Forelimb muscle (tissue), 1 donor: ENCODE results near the gene KRTAP5-5. TPM values are rescaled to one million over a fixed set of nuclear protein-coding genes. Genes with fewer than 3 reads are reported as not detected.
"Not testable (repeated sequence)": the region's sequence is repeated elsewhere in the genome, so short reads cannot be mapped to it uniquely, and the experiment has no call there.

Experiments
- DNase-seq: peaks from one replicate; pipeline ENCODE4 v3.0.0-alpha.2; 2013; ENCODE audit warnings: low read depth
- polyA plus RNA-seq: library from polyadenylated mRNA; unstranded; fragments of 120-200 nt; gene quantifications from one replicate; pipeline ENCODE4 v1.2.1, GENCODE V29; 2013; ENCODE audit not compliant: insufficient read length

KRTAP5-5 gene
- polyA plus RNA-seq, 1 donor = not detected

DNA sequence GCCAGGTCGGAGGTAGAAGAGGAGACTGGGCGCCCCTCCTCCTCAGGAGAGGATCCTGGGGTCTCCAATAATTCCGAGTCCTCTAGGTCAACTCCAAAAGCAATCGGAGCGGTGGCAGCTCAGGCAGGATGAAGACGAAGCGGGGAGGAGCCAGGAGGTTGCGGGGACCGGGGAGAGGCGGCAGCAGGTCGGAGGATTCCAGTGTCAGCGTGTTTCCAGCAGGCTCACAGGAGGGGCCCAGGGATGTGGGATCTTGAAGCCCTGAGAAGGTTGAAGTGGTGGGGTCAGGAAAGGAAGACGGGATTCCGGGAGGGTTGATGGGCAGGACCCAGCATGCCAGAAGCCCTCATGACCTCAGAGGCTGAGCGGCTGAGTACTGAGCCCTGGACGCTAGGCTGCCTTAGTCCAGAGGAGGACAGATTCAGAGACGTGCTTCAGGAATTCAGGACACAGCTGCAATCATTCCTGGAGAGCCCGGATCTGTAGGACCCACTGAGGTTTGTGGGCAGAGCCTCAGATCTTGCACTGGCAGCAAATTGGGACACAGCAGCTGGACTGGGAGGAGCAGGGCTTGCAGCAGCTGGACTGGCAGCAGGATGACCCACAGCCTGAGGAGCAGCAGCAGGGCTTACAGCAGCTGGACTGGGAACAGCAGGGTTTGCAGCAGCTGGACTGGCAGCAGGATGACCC lies 22.3 kb upstream of the KRTAP5-5 start:
- not testable (repeated sequence) for DNase-seq

DNA sequence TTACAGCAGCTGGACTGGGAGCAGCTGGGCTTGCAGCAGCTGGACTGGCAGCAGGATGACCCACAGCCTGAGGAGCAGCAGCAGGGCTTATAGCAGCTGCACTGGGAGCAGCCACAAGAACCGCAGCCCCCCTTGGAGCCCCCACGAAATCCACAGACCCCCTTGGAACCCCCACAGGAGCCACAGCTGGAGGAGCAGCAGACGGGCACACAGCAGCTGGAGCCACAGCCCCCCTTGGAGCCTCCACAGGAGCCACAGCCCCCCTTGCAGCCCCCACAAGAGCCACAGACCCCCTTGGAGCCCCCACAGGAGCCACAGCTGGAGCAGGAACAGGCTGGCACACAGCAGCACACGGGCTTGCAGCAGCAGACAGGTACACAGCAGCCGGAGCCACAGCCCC lies 21.7 kb upstream of the KRTAP5-5 start:
- not testable (repeated sequence) for DNase-seq

DNA sequence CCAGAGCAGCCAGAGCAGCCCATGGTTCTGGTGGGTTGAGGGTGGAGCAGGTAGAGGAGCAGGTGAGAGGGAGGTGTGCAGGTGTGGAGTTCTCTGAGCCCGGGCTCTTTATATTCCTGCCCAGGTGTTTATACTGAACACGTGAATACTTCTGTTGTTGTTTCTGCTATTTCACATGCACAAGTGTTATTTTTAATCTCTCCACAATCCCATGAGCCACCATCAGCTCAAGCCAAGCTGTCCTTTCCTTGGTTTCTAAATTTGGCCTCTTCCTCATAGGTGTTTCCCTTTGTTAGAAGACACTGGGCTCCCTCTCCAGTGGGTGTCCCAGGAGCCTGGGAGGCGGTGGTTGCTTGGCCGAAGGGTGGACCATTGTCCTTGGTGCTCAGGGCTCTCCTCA lies 21.2 kb upstream of the KRTAP5-5 start, which contains the start of gene KRTAP5-3:
TSS of gene KRTAP5-3 (minus strand) at position 101 of the 400 bp plus-strand sequence. CDS start at position 23, 78 bp downstream.
- DNase-seq = no peak

DNA sequence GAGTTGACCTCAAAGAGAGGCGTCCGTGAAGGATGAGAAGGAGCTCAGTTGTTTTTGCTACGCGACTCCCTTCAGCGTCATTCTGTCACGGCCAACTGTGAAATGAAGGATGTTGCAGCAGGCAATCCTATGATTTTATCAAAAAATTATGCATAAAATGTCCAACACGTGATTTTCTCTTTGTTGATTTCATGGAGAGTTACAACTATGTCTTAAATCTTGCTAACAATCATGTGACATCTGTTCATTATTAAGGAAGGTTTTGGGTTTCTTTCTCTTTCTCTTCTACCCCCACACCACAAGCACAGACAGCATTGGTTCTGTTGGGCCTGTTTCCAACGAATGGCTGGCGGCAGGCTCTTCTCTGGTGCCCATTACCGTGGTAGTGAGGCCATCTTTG lies 11.3 kb upstream of the KRTAP5-5 start:
- no peak for DNase-seq

DNA sequence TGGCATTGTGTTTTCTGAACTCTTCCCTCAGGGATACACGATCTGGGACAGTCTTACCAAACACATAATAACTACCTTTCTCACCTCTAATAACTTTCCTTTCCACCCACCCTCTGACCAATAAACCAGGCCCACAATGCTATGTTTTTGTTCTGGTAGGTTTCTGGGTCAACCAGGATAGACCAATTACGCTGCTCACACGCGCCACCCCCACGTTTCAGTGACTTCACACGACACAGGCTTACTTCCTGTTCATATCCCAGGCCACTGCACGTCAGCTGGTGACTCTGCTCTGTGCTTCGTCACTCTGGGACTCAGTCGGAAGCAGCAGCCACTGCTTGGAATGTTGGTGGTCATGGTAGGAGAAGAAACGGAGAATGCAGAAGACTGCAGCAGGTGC lies 10.1 kb upstream of the KRTAP5-5 start:
- no peak for DNase-seq

DNA sequence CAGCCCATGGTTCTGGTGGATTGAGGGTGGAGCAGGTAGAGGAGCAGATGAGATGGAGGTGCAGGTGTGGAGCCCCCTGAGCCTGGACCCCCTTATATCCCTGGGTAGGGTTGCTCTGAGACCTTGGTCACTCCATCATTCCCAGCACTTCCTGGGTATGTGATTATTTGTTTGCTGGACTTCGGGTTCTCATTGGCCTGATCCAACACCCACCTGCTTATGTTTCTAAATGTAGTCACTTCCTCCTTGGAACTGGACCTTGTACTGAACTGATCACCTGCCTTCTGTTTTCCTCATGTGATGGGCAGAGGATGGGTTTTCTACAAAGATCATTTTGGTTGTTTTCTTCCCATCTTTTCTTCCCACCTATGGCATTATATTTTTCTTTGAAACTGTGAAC lies 7.5 kb upstream of the KRTAP5-5 start, which contains the start of gene KRTAP5-4:
TSS of gene KRTAP5-4 (minus strand) at position 53 of the 400 bp plus-strand sequence. CDS start at position 8, 45 bp downstream.
- DNase-seq = no peak

DNA sequence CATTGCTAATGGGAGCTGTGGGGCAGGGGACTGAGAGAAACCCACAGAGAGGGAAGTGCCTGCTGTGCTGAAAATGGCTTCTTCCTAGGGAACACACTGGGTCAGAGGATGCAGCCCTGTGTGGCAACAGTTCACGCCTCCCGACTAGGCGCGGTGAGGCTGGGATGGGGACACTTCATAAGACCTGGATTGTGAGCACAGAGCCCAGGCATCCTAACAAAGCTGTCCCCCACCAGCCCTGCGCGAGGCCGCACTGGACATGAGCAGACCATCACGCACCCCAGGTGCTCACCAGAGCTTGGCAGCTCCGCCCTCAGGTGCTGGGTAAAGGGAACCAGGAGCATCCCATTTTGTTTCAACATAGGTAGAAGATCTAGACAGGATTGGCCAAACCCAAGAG lies 5.9 kb upstream of the KRTAP5-5 start:
- DNase-seq = no peak

DNA sequence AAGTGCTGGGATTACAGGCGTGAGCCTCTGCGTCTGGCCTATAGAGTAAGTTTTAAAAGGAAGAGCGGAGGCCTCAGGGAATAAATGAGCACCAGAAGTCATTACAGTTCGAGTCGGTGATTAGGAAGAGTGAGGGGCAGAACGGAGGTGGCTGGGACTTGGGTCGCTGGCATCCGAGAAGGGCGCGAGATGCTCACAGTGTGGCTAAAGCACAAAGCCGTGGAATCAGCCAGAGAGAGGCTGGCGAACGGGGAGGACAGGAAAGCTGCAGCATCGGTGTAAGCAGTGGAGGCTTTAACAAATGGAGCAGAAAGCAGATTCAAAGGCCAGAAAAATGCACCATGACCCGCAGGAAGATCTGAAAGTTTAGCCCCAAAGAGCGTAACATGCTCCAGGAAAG lies 5.0 kb upstream of the KRTAP5-5 start:
- no peak for DNase-seq

DNA sequence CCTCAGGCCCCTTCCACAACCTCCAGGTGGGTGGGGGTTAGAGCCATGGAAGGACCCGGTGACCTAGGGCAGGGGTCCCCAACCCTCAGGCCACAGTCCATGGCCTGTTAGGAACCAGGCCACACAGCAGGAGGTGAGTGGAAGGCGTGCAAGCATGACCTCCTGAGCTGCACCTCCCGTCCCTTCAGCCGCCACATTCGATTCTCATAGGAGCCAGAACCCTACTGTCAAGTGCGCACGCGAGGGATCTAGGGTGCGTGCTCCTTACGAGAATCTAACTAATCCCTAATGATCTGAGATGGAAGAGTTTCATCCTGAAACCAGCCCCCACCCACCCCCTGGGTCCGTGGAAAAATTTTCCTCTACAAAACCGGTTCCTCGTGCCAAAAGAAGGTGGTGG lies 4.0 kb upstream of the KRTAP5-5 start:
- DNase-seq = no peak

DNA sequence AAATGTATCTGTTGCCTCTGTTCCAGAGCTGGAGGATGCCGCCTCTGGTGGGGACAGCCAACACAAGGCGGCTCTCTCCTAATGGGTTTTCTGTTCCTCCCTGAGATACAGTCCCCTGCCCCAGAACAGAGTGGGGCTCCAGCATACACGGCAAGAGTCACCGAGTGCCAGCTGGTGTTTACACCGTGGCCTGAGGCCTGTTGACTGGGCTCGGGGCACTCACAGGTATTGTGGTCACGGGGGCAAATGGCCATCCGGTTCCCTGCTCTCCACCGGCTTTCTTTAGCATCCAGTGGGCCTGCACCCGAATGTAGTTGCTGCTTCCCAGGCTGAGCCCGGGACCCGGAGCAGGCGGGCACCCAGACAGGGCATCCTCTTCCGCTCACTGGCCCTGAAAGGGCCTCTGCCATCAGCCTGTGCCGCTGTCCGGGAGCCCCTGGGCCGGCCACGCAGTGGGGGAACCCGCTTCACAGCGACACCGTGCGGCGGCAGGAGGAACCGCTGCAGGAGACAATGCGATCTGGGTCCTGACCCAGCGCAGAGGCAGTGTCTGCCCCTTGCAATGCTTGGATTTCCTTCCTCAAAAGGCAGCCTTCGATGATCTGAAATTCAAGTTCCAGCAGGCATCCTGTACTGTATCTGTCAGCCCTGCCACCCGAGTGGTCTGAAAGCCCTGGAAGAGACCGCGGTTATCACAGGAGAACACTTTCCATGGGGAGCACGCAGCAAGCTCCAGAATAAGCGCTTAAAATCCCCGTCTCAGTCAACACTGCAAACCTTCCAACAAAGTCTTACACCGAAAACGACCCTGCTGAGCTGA lies 859 bp upstream of the KRTAP5-5 start:
- DNase-seq = no peak

DNA sequence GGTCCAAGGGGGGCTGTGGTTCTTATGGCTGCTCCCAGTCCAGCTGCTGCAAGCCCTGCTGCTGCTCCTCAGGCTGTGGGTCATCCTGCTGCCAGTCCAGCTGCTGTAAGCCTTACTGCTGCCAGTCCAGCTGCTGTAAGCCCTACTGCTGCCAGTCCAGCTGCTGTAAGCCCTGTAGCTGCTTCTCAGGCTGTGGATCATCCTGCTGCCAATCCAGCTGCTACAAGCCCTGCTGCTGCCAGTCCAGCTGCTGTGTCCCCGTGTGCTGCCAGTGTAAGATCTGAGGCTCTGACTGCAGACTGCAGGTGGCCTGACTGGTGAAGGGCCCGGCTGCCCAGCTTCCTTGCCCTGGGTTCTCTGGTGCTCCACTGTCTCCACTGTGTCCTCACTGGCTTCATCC lies 696 bp downstream of the KRTAP5-5 start:
- DNase-seq = no peak

DNA sequence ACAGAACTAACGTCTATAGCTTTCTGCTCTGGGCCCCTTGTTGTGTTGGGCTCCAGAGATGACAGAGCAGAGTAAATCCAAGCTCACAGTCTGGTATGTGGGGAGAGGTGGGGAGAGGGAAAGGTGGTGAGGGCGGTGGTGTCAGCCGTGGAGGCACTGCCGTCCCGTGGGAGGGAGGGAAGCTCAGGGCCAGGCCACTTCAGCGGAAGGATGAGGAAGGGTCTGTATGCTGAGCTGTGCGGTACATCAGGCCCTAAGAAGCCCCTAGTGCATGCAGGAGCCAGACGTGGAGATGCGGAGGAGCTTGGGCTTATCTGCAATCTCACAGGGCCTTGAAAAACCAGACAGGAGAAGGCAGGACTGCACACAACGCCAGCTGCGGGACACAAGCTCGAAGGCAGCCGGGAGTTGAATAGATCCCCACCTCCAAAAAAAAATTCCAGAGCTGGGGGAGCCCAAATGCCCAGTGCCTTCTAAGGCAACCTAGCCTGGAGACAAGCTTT lies 1.5 kb downstream of the KRTAP5-5 start:
- DNase-seq = no peak

DNA sequence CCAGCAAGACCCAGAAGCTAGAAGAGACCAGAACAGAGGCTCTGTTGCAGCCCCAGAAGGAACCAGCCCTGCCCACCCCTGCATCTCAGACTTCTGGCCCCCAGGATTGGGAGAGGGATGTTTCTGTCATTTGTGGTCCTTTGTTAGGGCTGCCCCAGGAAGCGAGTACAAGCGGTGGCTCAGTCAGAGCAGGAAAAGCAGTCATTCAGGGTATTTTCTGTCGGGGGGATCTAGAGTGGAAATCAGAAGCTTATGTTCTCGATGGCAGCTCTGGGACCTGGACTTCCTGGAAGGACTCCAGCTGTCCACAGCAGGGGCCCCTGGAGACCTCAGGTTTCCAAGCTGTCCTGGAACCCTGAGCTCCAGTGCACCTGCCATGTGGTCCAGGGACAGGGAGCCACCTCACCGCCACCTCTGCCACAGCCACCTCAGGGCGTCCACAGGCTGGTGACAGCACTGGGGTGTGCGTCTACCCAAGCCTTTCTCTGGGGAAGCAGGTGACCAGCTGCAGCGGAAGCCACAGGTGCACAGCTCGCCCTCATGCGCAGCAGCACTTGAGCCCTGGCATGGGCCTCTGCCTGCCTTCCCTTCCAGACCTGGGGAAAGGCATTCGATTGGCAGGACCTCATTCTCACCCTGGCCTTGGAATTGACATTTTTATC lies 2.6 kb downstream of the KRTAP5-5 start:
- DNase-seq = no peak

DNA sequence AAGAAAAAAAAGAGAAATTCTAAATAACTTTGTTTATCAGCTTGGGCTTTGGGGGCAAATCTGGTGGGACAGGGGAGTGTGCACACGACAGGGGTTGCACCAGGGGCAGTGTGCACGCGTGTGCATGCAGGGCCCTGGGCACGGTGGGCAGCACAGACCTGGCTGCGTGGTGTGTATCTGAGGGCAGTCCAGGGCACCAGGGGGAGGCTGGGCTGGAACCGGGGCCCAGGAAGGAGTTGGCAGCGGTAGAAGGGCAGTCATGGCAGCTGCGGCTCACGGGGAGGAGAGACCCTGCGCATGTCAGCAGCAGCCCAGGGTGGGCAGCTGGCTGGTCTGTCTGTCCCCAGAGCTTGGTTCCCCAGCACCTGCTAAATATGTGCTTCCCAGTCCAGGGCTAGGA lies 4.3 kb downstream of the KRTAP5-5 start:
- no peak for DNase-seq

DNA sequence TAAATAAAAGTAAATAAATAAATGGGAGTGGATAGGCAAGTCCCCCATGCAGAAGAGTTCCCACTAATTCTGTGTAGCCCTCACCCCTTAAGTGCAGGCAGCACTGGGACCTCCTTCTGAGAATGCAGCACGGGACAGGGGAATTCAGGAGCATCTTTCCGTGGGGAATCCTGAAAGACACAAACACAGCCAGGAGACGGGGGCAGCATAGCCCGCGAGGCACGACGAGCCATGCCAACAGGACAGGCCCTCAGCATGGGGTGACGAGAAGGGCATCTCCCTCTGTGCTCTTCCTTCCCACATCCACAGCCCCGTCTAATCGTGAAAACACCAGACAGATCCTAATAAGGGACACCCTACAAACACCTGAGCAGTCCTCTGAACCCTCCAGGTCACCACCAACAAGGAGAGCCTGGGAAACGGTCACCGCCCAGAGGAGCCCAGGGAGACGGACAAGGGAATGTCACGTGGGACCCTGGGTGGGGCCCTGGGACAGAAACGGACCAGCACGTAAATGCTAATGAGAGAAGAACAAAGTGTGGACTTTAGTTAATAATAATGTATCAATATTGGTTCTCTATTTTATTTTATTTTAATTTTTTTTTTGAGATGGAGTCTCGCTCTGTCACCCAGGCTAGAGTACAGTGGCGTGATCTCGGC lies 6.8 kb downstream of the KRTAP5-5 start:
- no peak for DNase-seq

DNA sequence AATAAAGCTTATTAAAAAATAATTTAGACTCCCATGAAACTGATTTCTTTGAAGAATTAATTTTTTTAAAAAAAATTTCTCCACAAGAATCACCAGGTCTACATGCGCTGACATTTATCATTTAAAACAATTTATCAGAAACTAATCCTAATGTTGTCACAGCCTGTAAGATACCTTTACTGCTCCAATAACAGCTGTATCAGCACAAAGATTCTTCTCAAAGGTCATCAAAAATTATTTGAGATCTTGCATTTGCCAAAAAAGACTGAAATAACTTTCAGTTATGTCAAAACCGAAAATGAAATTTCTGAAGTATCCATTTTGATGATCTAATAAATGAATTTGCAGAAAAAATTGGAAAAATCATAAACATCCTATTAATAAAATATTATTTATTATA lies 8.1 kb downstream of the KRTAP5-5 start:
- DNase-seq = no peak

DNA sequence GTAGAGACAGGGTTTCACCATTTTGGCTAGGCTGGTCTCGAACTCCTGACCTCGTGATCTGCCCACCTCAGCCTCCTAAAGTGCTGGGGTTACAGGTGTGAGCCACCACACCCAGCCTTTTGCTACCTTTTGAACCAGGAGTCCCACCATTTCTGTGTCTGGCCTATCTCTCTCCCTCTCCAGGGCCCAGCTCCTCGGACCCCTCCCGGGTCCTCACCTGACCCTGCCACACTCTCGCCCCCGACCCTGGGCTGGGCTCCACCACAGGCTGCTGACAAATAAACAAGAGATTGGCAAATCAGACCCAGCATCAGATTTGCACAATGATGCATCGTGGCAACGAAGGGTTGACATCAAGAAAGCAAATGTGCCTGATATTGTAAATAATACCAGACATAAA lies 8.8 kb downstream of the KRTAP5-5 start:
- no peak for DNase-seq

DNA sequence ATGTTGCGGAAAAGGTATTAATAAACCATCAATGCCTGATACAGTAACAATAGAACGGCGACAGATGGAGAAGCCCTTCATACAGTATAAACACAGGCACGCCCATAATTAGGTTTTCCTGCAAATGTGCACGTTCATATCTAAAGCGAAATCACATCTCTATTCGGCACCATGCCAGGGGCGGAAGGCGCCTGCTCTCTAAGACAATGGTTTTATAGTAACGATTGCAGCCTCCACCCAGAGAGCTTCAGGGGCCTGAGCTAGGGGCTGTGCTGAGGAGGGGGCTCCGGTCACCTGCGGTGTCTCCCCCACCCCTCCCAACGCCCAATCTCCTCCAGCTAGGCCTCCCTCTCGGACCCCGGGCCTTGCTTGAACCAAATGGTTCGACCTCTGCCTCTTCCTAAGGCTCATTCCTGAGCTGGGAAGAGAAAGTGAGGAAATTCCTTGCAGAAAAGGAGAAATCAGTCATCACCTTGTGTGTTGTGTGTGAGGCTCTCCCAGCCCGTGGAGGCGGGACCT lies 9.6 kb downstream of the KRTAP5-5 start:
- no peak for DNase-seq

DNA sequence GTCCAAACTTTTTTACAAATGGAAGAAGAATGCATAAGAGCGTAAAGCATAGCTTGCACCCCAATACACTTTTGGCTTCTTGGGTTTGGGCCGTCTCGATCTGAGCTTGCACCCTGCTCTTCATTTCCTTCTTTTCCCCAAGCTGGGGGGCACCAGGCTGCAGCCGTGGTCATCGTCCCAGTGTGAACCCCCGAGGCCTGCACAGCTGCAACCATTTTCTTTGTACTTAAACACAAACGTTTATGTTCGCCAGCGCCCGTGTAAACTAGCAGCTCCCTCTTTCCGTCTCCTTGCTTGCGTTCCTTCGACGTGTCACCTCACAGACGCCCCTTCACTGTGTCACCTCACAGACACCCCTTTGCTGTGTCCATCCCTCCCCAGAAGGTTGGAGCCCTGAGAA lies 10.1 kb downstream of the KRTAP5-5 start:
- DNase-seq = no peak

DNA sequence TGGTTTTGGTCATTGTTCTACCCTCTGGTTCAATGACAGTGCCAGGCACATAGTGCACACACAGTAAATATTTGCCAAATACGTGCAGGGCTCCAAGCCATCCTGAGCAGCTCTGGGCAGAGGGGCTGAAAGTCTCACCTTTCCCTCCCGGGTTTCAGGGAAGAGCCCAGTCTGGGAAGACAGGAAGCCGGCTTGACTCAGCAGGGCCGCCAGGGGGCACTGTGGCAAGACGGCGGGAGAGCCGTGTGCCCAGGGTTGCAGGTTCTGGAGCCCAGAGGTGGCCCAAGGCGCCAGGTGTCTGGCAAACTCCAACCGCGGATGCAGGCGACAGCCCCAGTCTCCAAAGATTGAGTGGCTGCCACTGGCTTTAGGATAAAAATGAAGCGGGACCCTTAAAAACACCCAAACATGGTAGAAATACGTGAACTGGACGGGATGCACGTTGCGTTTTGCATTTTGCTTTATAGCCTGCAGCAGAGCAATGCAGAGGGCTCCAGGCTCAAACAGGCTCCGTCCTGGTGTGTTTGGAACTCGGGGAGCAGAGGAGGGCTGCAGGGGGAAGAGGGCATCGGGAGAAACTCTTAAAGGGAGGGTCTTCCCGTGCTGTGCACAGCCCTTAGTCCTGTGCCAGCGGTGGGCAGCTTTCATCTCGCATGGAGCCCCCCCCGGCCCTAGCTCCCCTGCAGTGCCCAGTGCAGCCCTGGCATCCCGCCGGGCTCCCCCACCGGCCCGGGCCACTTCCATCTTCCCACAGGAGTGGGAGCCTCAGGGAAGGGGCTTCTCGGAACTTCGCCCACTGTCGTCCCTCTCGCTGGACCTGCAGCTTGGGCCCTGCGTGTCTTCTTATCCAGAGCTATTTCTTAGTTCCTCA lies 10.7 kb downstream of the KRTAP5-5 start:
- DNase-seq = no peak

DNA sequence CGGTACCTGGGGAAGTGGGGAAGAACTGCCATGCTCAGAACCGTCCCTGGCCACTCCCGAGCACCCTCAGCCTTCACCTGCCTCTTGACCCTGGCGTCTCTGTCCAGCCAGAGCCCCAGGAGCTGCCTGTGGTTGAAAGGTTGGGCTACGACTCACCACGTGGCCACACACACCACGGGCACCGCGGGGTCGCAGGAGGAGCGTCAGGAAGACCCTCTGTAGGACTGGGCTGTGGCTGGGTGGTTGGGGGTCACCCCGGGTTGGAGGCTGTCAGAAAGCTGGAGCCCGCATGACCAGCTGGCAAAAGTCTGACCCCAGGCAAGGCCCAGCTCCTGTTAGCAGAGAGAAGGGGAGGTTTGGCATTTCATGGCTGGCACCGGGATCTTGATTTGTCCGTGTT lies 11.5 kb downstream of the KRTAP5-5 start:
- no peak for DNase-seq
